SH-SY5Y (cell line): ENCODE measurements around the gene BLOC1S5.

Experiments
- GATA2 ChIP-seq: IDR thresholded peaks from 2 replicates; pipeline ENCODE4 v1.6.1; 2011; ENCODE audit warnings: mild to moderate bottlenecking, low read depth, low read length
- GATA3 ChIP-seq: IDR thresholded peaks from 2 replicates; pipeline ENCODE4 v1.6.1; 2011; ENCODE audit warnings: low read depth, mild to moderate bottlenecking, low read length, moderate library complexity

- TF ChIP-seq GATA2 (no peak), GATA3 (no peak)
Measured at GRCh38 chr6:8090650-8091049, 26.5 kb upstream of the BLOC1S5 start.
